NB4 (cell line): ENCODE data around the gene WASL.

Experiments used
- DNase-seq: peaks from one replicate; pipeline ENCODE4 v3.0.0; 2010; ENCODE audit warnings: low read depth
- H3K4me3 ChIP-seq: one replicate; pipeline ENCODE4 v1.5.1; 2011; ENCODE audit warnings: mild to moderate bottlenecking, low read depth, low read length, moderate library complexity
- MAX ChIP-seq: IDR thresholded peaks from 2 replicates; pipeline ENCODE4 v1.6.1; 2011; ENCODE audit warnings: low read depth, low read length
- MYC ChIP-seq: IDR thresholded peaks from 2 replicates; pipeline ENCODE4 v1.6.1; 2011; ENCODE audit warnings: low read depth, low read length
- POLR2A ChIP-seq: IDR thresholded peaks from 2 replicates; pipeline ENCODE4 v1.6.1; 2011; ENCODE audit warnings: mild to moderate bottlenecking; ENCODE audit not compliant: insufficient read length; ENCODE audit errors: extremely low read depth
- TF ChIP-seq, protein P1 (sequence below): IDR thresholded peaks from one replicate; pipeline ENCODE4 v1.5.1; 2012; ENCODE audit warnings: low read depth, low read length

WASL gene

DNA sequence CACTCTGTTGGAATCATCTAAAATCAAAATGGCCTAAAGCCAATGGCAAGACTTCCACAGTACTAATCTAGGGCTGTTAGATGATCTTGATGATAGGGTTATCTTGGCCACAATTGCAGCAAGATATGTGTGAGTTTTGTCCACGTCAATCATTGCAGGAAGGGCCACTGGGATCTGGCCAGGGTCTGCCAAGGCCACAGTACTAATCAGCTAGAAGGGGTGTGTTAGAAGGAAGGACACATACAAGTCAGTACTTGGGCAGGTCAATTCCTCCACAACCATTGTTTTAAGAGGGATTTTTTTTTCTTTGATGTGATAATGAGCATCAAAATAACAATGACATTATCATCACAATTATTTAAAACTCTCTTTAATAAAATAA lies 91.5 kb downstream of the WASL start:
- no peak overlapping the region for H3K4me3 ChIP-seq
- DNase-seq = no peak
- TF ChIP-seq MYC (no peak), POLR2A (no peak), MAX (no peak)
- TF ChIP-seq, protein P1, sequence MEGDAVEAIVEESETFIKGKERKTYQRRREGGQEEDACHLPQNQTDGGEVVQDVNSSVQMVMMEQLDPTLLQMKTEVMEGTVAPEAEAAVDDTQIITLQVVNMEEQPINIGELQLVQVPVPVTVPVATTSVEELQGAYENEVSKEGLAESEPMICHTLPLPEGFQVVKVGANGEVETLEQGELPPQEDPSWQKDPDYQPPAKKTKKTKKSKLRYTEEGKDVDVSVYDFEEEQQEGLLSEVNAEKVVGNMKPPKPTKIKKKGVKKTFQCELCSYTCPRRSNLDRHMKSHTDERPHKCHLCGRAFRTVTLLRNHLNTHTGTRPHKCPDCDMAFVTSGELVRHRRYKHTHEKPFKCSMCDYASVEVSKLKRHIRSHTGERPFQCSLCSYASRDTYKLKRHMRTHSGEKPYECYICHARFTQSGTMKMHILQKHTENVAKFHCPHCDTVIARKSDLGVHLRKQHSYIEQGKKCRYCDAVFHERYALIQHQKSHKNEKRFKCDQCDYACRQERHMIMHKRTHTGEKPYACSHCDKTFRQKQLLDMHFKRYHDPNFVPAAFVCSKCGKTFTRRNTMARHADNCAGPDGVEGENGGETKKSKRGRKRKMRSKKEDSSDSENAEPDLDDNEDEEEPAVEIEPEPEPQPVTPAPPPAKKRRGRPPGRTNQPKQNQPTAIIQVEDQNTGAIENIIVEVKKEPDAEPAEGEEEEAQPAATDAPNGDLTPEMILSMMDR = no peak

- TF ChIP-seq, protein P1 = no peak
- TF ChIP-seq POLR2A = no peak
- TF ChIP-seq MYC = no peak
- TF ChIP-seq MAX = no peak
- no peak for DNase-seq
These were observed 92.1 kb downstream of the WASL start for GRCh38 chr7:123656544-123657303.

GRCh38 chr7:123655614-123656013 lies 93.2 kb downstream of the WASL start, which contains the start of gene LMOD2:
TSS of gene LMOD2 (plus strand) at chr7:123655866. CDS start at chr7:123655964, 98 bp downstream.
- no peak for DNase-seq
- H3K4me3 ChIP-seq = no peak within 1 kb of the TSS
- no peak for TF ChIP-seq POLR2A
- TF ChIP-seq MYC = no peak
- TF ChIP-seq MAX = no peak
- TF ChIP-seq, protein P1 = no peak

More at GRCh38 chr7:123656544-123657303, 92.1 kb downstream of the WASL start:
- H3K4me3 ChIP-seq = no peak overlapping the region

DNA sequence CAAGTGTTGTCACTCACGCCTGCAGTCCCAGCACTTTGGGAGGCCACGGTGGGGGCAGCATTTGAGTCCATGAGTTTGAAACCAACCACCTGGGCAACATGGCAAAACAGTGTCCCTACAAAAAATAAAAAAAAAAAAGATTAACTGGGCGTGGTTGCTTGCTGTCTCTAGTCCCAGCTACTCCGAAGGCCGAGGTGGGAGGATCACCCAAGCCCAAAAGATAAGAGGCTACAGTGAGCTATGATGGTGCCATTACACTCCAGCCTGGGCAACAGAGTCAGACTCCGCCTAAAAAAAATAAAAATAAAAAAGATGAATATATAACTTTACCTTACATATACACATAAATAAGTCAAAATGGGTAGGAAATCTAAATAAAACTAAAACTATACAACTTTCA lies 95.6 kb downstream of the WASL start:
- no peak for DNase-seq
- no peak overlapping the region for H3K4me3 ChIP-seq
- TF ChIP-seq MAX (no peak), MYC (no peak), POLR2A (no peak)
- TF ChIP-seq, protein P1 = no peak

GRCh38 chr7:123652406-123652805 lies 96.4 kb downstream of the WASL start:
- H3K4me3 ChIP-seq = no peak overlapping the region
- DNase-seq = no peak
- no peak for TF ChIP-seq MAX
- TF ChIP-seq, protein P1 = no peak
- no peak for TF ChIP-seq MYC
- TF ChIP-seq POLR2A = no peak
